Small intestine (tissue), 7 donors: ENCODE results near the gene RMI2. TPM values are rescaled to one million over a fixed set of nuclear protein-coding genes. Genes with fewer than 3 reads are reported as not detected.

ENCODE experiments used
- DNase-seq, 2 donors: peaks; one replicate each; pipeline versions ENCODE4 v3.0.0 to v3.0.0-alpha.2; 2013
- FAIRE-seq: peaks from 2 replicates; lab custom pipeline; 2012; peaks lifted over from hg19 to GRCh38; lab: Jason Lieb, UNC
- H3K27ac ChIP-seq, 3 donors: one replicate each; pipeline ENCODE4 v1.5.1; 2013; ENCODE audit warnings: low read length in 2 of 3, mild to moderate bottlenecking in 2 of 3, control low read depth in 1 of 3, inconsistent platforms in 1 of 3, low read depth in 1 of 3, moderate library complexity in 1 of 3
- H3K27me3 ChIP-seq, 3 donors: one replicate each; pipeline ENCODE4 v1.6.1; 2013; ENCODE audit warnings: low read length in 3 of 3, inconsistent platforms in 1 of 3; ENCODE audit not compliant: control insufficient read depth in 3 of 3, insufficient read depth in 3 of 3
- H3K36me3 ChIP-seq, 3 donors: one replicate each; pipeline ENCODE4 v1.6.1; 2013; ENCODE audit warnings: low read length in 3 of 3, inconsistent platforms in 1 of 3, low read depth in 1 of 3, mild to moderate bottlenecking in 1 of 3, moderate library complexity in 1 of 3; ENCODE audit not compliant: control insufficient read depth in 3 of 3, insufficient read depth in 2 of 3
- H3K4me1 ChIP-seq, 3 donors: one replicate each; pipeline ENCODE4 v1.6.1; 2013; ENCODE audit warnings: low read length in 2 of 3, inconsistent platforms in 1 of 3, low read depth in 1 of 3, mild to moderate bottlenecking in 1 of 3, moderate library complexity in 1 of 3; ENCODE audit not compliant: control insufficient read depth in 3 of 3, insufficient read depth in 2 of 3
- H3K4me3 ChIP-seq, 3 donors: one replicate each; pipeline ENCODE4 v1.5.1; 2013; ENCODE audit warnings: low read length in 3 of 3, control low read depth in 1 of 3, inconsistent platforms in 1 of 3, low read depth in 1 of 3, mild to moderate bottlenecking in 1 of 3, moderate library complexity in 1 of 3
- H3K9me3 ChIP-seq, 2 donors: one replicate each; pipeline ENCODE4 v1.6.1; 2013; ENCODE audit warnings: low read depth in 1 of 2, low read length in 1 of 2; ENCODE audit not compliant: control insufficient read depth in 2 of 2, insufficient read depth in 1 of 2
- WGBS, 3 donors: extraction: QIAGEN DNeasy Blood & Tissue Kit; methylation state at CpG; one replicate each; pipeline ENCODE4 v1.1.7; 2013; 5-methylcytosine and 5-hydroxymethylcytosine counted together
- polyA plus RNA-seq, 4 donors: library from polyadenylated mRNA; stranded (reverse) in 3 of 4; unstranded in 1 of 4; fragments of 200-250 nt in 3 of 4; fragments of 120-200 nt in 1 of 4; gene quantifications; one replicate each; pipeline versions ENCODE4 v1.2.1 to v1.2.3, GENCODE V29; 2013
- donor health status: healthy with polysubstance abuse.
- donor health status: control.
- donor health status: control.
- donor health status: Bipolar disorder and iron deficiency.
- donor health status: healthy.

The RMI2 gene
- polyA plus RNA-seq, 4 donors, result 1.4 to 14.6 (median 8.6) TPM

DNA sequence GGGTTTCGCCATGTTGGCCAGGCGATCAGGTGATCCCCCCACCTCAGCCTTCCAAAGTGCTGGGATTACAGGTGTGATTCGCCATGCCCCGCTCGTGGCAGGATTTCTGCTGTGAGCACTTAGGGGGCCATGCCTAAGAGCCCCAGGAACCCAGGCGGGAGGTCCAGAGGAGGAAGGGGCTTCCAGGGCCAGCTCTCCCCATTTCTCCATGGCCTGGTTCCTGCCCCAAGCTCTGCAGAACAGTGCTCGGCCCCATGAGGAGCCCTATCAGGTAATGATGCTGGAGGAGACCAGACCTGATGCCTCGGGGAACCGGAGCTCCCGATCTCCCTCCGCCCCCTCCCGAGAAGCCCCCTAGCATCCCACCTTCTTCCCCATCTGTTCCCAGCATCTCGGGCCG, 53.6 kb downstream of the RMI2 start:
- no peaks in the 10 kb centered on the region for H3K9me3 ChIP-seq
- DNase-seq, result no peak
- H3K4me3 ChIP-seq, result no peak overlapping the region
- no peak for FAIRE-seq
- H3K27ac ChIP-seq, result no peak overlapping the region
- no peaks in the 10 kb centered on the region for H3K27me3 ChIP-seq
- no peaks in the 10 kb centered on the region for H3K4me1 ChIP-seq
- no peaks in the 10 kb centered on the region for H3K36me3 ChIP-seq
- WGBS, 3 donors, result 84 to 89% (median 88%) methylated on average over 14 of the region's 14 CpGs

GRCh38 chr16:11399261-11399831, 54.1 kb downstream of the RMI2 start:
- Histone ChIP-seq H3K4me3 (no peak overlapping the region), H3K4me1 (no peaks in the 10 kb centered on the region), H3K36me3 (no peaks in the 10 kb centered on the region), H3K27ac (no peak overlapping the region), H3K27me3 (no peaks in the 10 kb centered on the region), H3K9me3 (no peaks in the 10 kb centered on the region)
- FAIRE-seq (no peak), DNase-seq (no peak)
- WGBS, 3 donors, result 82 to 88% (median 87%) methylated on average over 20 to 22 of the region's 22 CpGs

DNA sequence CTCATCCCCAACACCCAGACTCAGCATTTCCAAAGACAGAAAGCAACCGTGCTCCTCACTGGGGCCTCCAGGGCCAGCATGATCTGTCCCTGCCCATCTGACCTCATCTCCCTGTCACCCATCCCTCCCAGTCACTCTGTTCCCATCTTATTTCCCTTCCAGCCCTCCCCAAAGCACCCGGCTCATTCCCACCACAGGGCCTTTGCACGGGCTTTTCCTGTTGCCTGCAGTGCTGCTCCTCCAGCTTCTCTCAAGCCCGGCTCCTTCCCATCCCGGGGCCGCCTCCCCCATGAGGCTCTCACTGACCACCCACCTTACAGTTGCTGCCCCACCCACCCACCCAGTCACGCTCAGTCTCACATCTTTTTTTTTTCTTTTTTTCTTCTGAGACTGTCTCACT, 54.8 kb downstream of the RMI2 start:
- 89 to 92% (median 91%) methylated on average over 6 to 7 of the region's 7 CpGs for WGBS, 3 donors
- FAIRE-seq (no peak), DNase-seq (no peak)
- Histone ChIP-seq H3K36me3 (no peaks in the 10 kb centered on the region), H3K9me3 (no peaks in the 10 kb centered on the region), H3K4me1 (no peaks in the 10 kb centered on the region), H3K4me3 (no peak overlapping the region), H3K27ac (no peak overlapping the region), H3K27me3 (no peaks in the 10 kb centered on the region)

Other genes with a start within 250 kb of the RMI2 start
- gene SOCS1, start 89.3 kb upstream of the RMI2 start, polyA plus RNA-seq, result 10 to 100 TPM in 1 of 4 donors, 1 to 10 TPM in 3; 1.9 to 15.0 (median 5.1) TPM
- not detected for gene TNP2, start 76.1 kb upstream of the RMI2 start, polyA plus RNA-seq
- gene PRM3, start 71.8 kb upstream of the RMI2 start, polyA plus RNA-seq, result not detected
- gene PRM2, start 69.0 kb upstream of the RMI2 start, polyA plus RNA-seq, result not detected
- not detected for gene PRM1, start 64.1 kb upstream of the RMI2 start, polyA plus RNA-seq
- 100 to 1,000 TPM in 1 of 4 donors, 10 to 100 TPM in 3; 18.1 to 112 (median 46.2) TPM for gene LITAF, start 241.5 kb downstream of the RMI2 start, polyA plus RNA-seq